Measurements from ENCODE around the gene RASA3.
A peak's percentile ranks its signal among the peaks of the same experiment; 100 is the strongest.

RASA3 gene

GRCh38 chr13:113934576-113934975, 197.8 kb downstream of the RASA3 start:
- no peak overlapping the region for H3K9ac ChIP-seq
- no peaks in the 10 kb centered on the region for H3K9me3 ChIP-seq
- peaks cover 26% of the 10 kb centered on the region for H3K4me1 ChIP-seq
- H3K4me3 ChIP-seq, result no peak overlapping the region
- no peak overlapping the region for H3K27ac ChIP-seq
- no peak overlapping the region for H3K4me2 ChIP-seq
- no peaks in the 10 kb centered on the region for H3K27me3 ChIP-seq
- no peaks in the 10 kb centered on the region for H3K36me3 ChIP-seq
- no peaks in the 10 kb centered on the region for H4K20me1 ChIP-seq
- TF ChIP-seq Cebpa-rat (IDR thresholded peaks at IDR 0.05), result no peak

- Histone ChIP-seq H3K9me3 (no peaks in the 10 kb centered on the region), H3K27me3 (no peaks in the 10 kb centered on the region), H3K27ac (no peak overlapping the region), H3K4me2 (0 out of 2 replicates have a peak overlapping the region, but pooled peaks have one; percentile 1), H3K36me3 (no peaks in the 10 kb centered on the region), H3K9ac (no peak overlapping the region), H4K20me1 (no peaks in the 10 kb centered on the region), H3K4me1 (peaks cover 26% of the 10 kb centered on the region), H3K4me3 (no peak overlapping the region)
- no peak for TF ChIP-seq Cebpa-rat (IDR thresholded peaks at IDR 0.05)
These were observed 198.5 kb downstream of the RASA3 start for GRCh38 chr13:113933901-113934300.

GRCh38 chr13:113931841-113932459, 200.5 kb downstream of the RASA3 start:
- no peak overlapping the region for H3K4me2 ChIP-seq

GRCh38 chr13:113930671-113931637, 201.5 kb downstream of the RASA3 start:
- no peaks in the 10 kb centered on the region for H3K27me3 ChIP-seq
- no peak overlapping the region for H3K4me3 ChIP-seq
- H4K20me1 ChIP-seq, result no peaks in the 10 kb centered on the region
- no peaks in the 10 kb centered on the region for H3K9me3 ChIP-seq
- no peaks in the 10 kb centered on the region for H3K36me3 ChIP-seq
- 0 out of 2 replicates have a peak, but pooled peaks cover 6% of the 10 kb centered on the region for H3K4me1 ChIP-seq
- TF ChIP-seq Cebpa-rat (IDR thresholded peaks at IDR 0.05), result no peak
- no peak overlapping the region for H3K4me2 ChIP-seq
- no peak overlapping the region for H3K27ac ChIP-seq
- no peak overlapping the region for H3K9ac ChIP-seq

More at GRCh38 chr13:113931841-113932459, 200.5 kb downstream of the RASA3 start:
- Histone ChIP-seq H3K36me3 (no peaks in the 10 kb centered on the region), H3K9ac (no peak overlapping the region), H3K4me3 (no peak overlapping the region), H3K4me1 (peaks cover 6% of the 10 kb centered on the region; the same call in 1 of the 2 replicates), H3K9me3 (no peaks in the 10 kb centered on the region), H4K20me1 (no peaks in the 10 kb centered on the region), H3K27ac (no peak overlapping the region), H3K27me3 (no peaks in the 10 kb centered on the region)
- no peak for TF ChIP-seq Cebpa-rat (IDR thresholded peaks at IDR 0.05)

- no peak for TF ChIP-seq Cebpa-rat (IDR thresholded peaks at IDR 0.05)
These were observed 202.5 kb downstream of the RASA3 start for GRCh38 chr13:113929628-113930615.

GRCh38 chr13:113928685-113929627, 203.5 kb downstream of the RASA3 start:
- Histone ChIP-seq H3K4me3 (no peak overlapping the region), H3K27me3 (no peaks in the 10 kb centered on the region), H3K36me3 (no peaks in the 10 kb centered on the region), H3K9me3 (no peaks in the 10 kb centered on the region), H3K9ac (no peak overlapping the region), H3K4me1 (0 out of 2 replicates have a peak, but pooled peaks cover 4% of the 10 kb centered on the region), H3K27ac (no peak overlapping the region), H4K20me1 (no peaks in the 10 kb centered on the region), H3K4me2 (no peak overlapping the region)
- TF ChIP-seq Cebpa-rat (IDR thresholded peaks at IDR 0.05), result no peak

More at GRCh38 chr13:113929628-113930615, 202.5 kb downstream of the RASA3 start:
- no peaks in the 10 kb centered on the region for H3K9me3 ChIP-seq
- 0 out of 2 replicates have a peak, but pooled peaks cover 6% of the 10 kb centered on the region for H3K4me1 ChIP-seq
- H3K36me3 ChIP-seq, result no peaks in the 10 kb centered on the region
- no peak overlapping the region for H3K4me2 ChIP-seq
- no peaks in the 10 kb centered on the region for H3K27me3 ChIP-seq
- no peak overlapping the region for H3K27ac ChIP-seq
- no peak overlapping the region for H3K4me3 ChIP-seq
- no peak overlapping the region for H3K9ac ChIP-seq
- H4K20me1 ChIP-seq, result no peaks in the 10 kb centered on the region
